Measurements from ENCODE around the gene CD37.
A peak's percentile ranks its signal among the peaks of the same experiment; 100 is the strongest.
"Not testable (repeated sequence)": the region's sequence is repeated elsewhere in the genome, so short reads cannot be mapped to it uniquely, and the experiment has no call there.

The CD37 gene, protein sequence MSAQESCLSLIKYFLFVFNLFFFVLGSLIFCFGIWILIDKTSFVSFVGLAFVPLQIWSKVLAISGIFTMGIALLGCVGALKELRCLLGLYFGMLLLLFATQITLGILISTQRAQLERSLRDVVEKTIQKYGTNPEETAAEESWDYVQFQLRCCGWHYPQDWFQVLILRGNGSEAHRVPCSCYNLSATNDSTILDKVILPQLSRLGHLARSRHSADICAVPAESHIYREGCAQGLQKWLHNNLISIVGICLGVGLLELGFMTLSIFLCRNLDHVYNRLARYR

DNA sequence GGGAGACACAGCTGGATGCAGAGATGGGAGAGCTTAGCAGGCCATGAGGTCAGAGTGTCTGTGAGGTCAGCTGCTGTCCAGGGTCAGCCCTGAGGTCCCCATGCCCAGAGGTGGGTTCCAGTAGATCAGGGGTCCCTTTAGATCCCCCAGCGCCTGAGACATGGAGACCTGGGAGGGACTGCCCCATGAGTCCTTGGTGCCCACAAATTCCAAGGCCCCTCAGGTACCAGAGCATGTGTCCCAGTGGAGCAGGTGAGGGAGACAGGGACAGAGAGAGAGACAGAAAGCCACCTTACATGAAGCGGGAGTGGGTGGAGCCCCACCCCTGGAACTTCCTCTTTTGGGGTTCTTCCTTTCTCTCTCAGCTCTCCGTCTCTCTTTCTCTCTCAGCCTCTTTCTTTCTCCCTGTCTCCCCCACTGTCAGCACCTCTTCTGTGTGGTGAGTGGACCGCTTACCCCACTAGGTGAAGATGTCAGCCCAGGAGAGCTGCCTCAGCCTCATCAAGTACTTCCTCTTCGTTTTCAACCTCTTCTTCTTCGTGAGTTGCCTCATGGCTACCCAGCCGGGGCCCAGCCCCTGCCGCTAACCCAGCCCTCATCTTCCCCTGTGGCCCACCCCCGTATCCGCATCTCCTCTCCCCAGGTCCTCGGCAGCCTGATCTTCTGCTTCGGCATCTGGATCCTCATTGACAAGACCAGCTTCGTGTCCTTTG lies at the start of gene CD37:
Gene CD37, plus strand, starts transcription at position 336 of the 713 bp plus-strand sequence. Its CDS starts 135 bp downstream, at position 471.
- H3K27ac ChIP-seq = no peak within 1 kb of the TSS
- TF ChIP-seq CTCF (IDR thresholded peaks at IDR 0.05) = no peak

GRCh38 chr19:49287141-49287770 lies 48.0 kb upstream of the CD37 start:
- Histone ChIP-seq H3K4me3 (no peak overlapping the region), H3K36me3 (peaks cover 0 to 5% (median 0%) of the 10 kb centered on the region in 3 donors), H3K9me3 (no peaks in the 10 kb centered on the region), H3K4me1 (no peaks in the 10 kb centered on the region), H3K27me3 (peaks cover 0 to 19% of the 10 kb centered on the region in 2 donors), H3K27ac (no peak overlapping the region)
- intact Hi-C loops (cut with DNase I; ENCODE audit: low total_unique reads) = no loop called here
- no peak for TF ChIP-seq CTCF (IDR thresholded peaks at IDR 0.05)
- no peak for DNase-seq

More for the DNA sequence above, at the start of gene CD37:
- Histone ChIP-seq H3K9me3 (no peaks in the 10 kb centered on the region), H3K4me3 (peak within 1 kb of the TSS; percentile 21 to 28), H3K4me1 (peaks cover 0 to 21% (median 12%) of the 10 kb centered on the region in 4 donors), H3K27me3 (no peaks in the 10 kb centered on the region), H3K36me3 (peaks cover 12 to 27% (median 16%) of the 10 kb centered on the region in 3 donors)
- peak in 1 of 2 donors; percentile 66 for DNase-seq
- intact Hi-C loops (cut with DNase I; ENCODE audit: low total_unique reads) = no loop called here

DNA sequence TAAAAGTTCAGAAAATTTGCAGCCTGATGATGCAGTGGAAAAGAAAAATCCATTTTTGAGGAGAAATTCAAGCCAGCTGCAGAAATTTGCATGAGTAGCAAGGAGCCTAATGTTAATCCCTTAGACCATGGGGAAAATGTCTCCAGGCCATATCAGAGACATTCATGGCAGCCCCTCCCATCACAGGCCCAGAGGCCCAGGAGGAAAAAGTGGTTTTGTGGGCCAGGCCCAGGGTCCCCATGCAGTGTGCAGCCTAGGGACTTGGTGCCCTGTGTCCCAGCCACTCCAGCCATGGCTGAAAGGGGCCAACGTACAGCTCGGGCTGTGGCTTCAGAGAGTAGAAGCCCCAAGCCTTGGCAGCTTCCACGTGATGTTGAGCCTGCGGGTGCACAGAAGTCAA lies 47.0 kb upstream of the CD37 start:
- H3K4me1 ChIP-seq; DNase-seq; intact Hi-C loops (cut with DNase I; ENCODE audit: low total_unique reads); H3K9me3 ChIP-seq; H3K4me3 ChIP-seq; H3K27ac ChIP-seq: not testable (repeated sequence)
- peaks cover 0 to 11% (median 0%) of the 10 kb centered on the region in 3 donors for H3K36me3 ChIP-seq
- H3K27me3 ChIP-seq = peaks cover 0 to 12% of the 10 kb centered on the region in 2 donors

DNA sequence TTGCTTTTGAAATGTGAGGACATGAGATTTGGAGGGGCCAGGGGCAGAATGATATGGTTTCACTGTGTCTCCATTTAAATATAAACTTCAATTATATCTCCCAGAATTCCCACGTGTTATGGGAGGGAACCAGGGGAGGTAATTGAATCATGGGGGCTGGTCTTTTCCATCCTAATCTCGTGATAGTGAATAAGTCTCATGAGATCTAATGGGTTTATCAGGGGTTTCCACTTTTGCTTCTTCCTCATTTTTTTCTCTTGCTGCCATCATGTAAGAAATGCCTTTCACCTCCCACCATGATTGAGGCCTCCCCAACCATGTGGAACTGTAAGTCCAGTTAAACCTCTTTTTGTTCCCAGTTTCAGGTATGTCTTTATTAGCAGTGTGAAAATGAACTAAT lies 45.9 kb upstream of the CD37 start:
- H3K27me3 ChIP-seq; intact Hi-C loops (cut with DNase I; ENCODE audit: low total_unique reads); H3K27ac ChIP-seq; H3K4me3 ChIP-seq; H3K4me1 ChIP-seq; H3K9me3 ChIP-seq; DNase-seq: not testable (repeated sequence)
- peaks cover 0 to 19% (median 5%) of the 10 kb centered on the region in 3 donors for H3K36me3 ChIP-seq

GRCh38 chr19:49290517-49290916 lies 44.7 kb upstream of the CD37 start:
- Histone ChIP-seq H3K27me3 (no peaks in the 10 kb centered on the region), H3K36me3 (peaks cover 0 to 19% (median 5%) of the 10 kb centered on the region in 3 donors), H3K9me3 (no peaks in the 10 kb centered on the region), H3K4me1 (peaks cover 0 to 2% (median 0%) of the 10 kb centered on the region in 4 donors), H3K4me3 (no peak overlapping the region), H3K27ac (no peak overlapping the region)
- TF ChIP-seq CTCF (IDR thresholded peaks at IDR 0.05) = no peak
- intact Hi-C loops (cut with DNase I; ENCODE audit: low total_unique reads) = no loop called here
- DNase-seq = no peak

- DNase-seq = no peak
- Histone ChIP-seq H3K9me3 (no peaks in the 10 kb centered on the region), H3K27me3 (no peaks in the 10 kb centered on the region), H3K27ac (no peak overlapping the region), H3K4me3 (no peak overlapping the region), H3K4me1 (peaks cover 0 to 16% (median 0%) of the 10 kb centered on the region in 4 donors), H3K36me3 (peaks cover 0 to 19% (median 5%) of the 10 kb centered on the region in 3 donors)
- no peak for TF ChIP-seq CTCF (IDR thresholded peaks at IDR 0.05)
- intact Hi-C loops (cut with DNase I; ENCODE audit: low total_unique reads) = no loop called here
Measured at GRCh38 chr19:49294401-49294800, 40.8 kb upstream of the CD37 start.

All from tibial artery (tissue), 4 donors.